Measurements from ENCODE around the gene PRR15L. TPM values are rescaled to one million over a fixed set of nuclear protein-coding genes. Genes with fewer than 3 reads are reported as not detected.

Gene PRR15L
- not detected for total RNA-seq

GRCh38 chr17:47957591-47958490 lies at the start of gene PRR15L:
PRR15L (minus strand) TSS chr17:47957883; CDS start chr17:47953234, 4,649 bp downstream.

DNA sequence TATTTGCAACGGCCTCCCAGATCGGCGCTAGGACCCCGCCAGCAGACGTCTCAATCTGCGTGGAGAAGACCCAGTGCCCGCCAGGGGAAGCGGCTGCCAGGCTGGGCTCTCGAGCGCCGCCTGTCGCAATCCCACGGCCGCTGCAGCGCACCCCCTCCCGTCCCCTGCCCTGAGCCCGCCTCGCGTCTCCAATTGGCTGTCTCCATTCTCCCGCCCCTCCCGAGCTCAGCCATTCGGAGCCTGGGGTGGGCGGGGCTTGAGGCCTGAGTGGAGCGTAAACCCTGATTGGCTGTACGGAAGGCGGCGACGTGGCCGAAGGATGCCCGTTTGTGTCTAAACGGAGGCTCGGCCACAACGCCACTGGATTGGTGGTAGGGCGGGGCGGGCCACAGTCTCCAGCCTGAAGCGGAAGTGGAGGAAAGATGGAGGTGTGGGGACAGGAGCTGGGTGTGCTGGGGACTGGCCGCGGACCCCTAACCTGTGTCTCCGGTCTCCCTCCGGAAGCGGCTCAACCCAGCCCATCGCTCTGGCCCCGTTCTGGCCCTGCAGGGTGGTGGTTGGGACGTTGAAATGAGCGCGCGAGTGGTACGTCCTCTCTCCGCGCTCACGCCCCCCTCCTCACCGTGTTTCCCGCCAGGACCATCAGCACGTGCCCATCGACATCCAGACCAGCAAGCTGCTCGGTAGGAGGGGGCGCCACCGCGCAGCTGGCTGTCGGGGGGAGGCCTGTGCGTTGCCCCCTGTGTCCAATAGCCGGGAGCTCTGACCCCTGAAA lies 13.2 kb upstream of the PRR15L start, which contains the start of gene CDK5RAP3:
TSS of gene CDK5RAP3 (plus strand) at position 389 of the 775 bp plus-strand sequence. CDS start at position 423, 34 bp downstream.

GRCh38 chr17:47941246-47942095 lies 16.2 kb downstream of the PRR15L start, which contains the start of gene PNPO:
PNPO (plus strand) TSS chr17:47941571; CDS start chr17:47941676, 105 bp downstream.

Other genes with a start within 250 kb of the PRR15L start
- gene TBX21, start 224.6 kb downstream of the PRR15L start, total RNA-seq: 0.23 TPM
- 6.7 TPM for gene OSBPL7, start 136.1 kb downstream of the PRR15L start, total RNA-seq
- 12.5 TPM for gene MRPL10, start 126.3 kb downstream of the PRR15L start, total RNA-seq
- gene LRRC46, start 126.2 kb downstream of the PRR15L start, total RNA-seq: 1.6 TPM
- 20.5 TPM for gene SCRN2, start 116.6 kb downstream of the PRR15L start, total RNA-seq
- 0.23 TPM for gene SP6, start 106.7 kb downstream of the PRR15L start, total RNA-seq
- 0.46 TPM for gene SP2, start 61.6 kb downstream of the PRR15L start, total RNA-seq
- 18.7 TPM for gene PNPO, start 16.3 kb downstream of the PRR15L start, total RNA-seq
- gene CDK5RAP3, start 13.2 kb upstream of the PRR15L start, total RNA-seq: 58.4 TPM
- 1.2 TPM for gene COPZ2, start 79.9 kb upstream of the PRR15L start, total RNA-seq
- 76.1 TPM for gene NFE2L1, start 90.5 kb upstream of the PRR15L start, total RNA-seq
- 83.3 TPM for gene CBX1, start 143.6 kb upstream of the PRR15L start, total RNA-seq
- gene SNX11, start 149.9 kb upstream of the PRR15L start, total RNA-seq: 12.0 TPM